Fibroblast of lung (primary cell): ENCODE results near the gene CDC25A. TPM values are rescaled to one million over a fixed set of nuclear protein-coding genes. Genes with fewer than 3 reads are reported as not detected.

ENCODE experiments used
- DNase-seq, 2 donors: peaks; one replicate each; pipeline versions ENCODE4 v3.0.0 to v3.0.0-alpha.2; 2010; ENCODE audit warnings: low read depth in 2 of 2
- H2AFZ ChIP-seq: 2 replicates; pipeline ENCODE4 v1.5.1; 2012; ENCODE audit warnings: low read length, control low read depth, inconsistent platforms
- H3K27ac ChIP-seq: 2 replicates; pipeline ENCODE4 v1.5.1; 2011; ENCODE audit warnings: low read length, control low read depth; ENCODE audit not compliant: insufficient read depth
- H3K27me3 ChIP-seq: 2 replicates; pipeline ENCODE4 v1.5.1; 2011; ENCODE audit warnings: mild to moderate bottlenecking, low read length; ENCODE audit not compliant: control insufficient read depth, insufficient read depth
- H3K36me3 ChIP-seq: 2 replicates; pipeline ENCODE4 v1.5.1; 2011; ENCODE audit warnings: low read length; ENCODE audit not compliant: control insufficient read depth, insufficient read depth
- H3K4me1 ChIP-seq: 2 replicates; pipeline ENCODE4 v1.5.1; 2011; ENCODE audit warnings: low read length; ENCODE audit not compliant: control insufficient read depth, insufficient read depth; ENCODE audit errors: extremely low read depth
- H3K4me2 ChIP-seq: 2 replicates; pipeline ENCODE4 v1.5.1; 2011; ENCODE audit warnings: low read length, control low read depth; ENCODE audit not compliant: insufficient read depth; ENCODE audit errors: extremely low read depth
- H3K4me3 ChIP-seq, 4 experiments: fragments of 200-600 bp in 1 of 4; sonication (generic) in 1 of 4; replicated peaks in 1 of 4; 2 replicates each; pipeline ENCODE4 v1.5.1; 2011 to 2016; ENCODE audit warnings: low read length in 4 of 4, low read depth in 3 of 4, mild to moderate bottlenecking in 3 of 4, control low read depth in 2 of 4, inconsistent platforms in 1 of 4, mixed read lengths in 1 of 4; ENCODE audit not compliant: insufficient read depth in 1 of 4; ENCODE audit errors: control extremely low read depth in 1 of 4
- H3K79me2 ChIP-seq: 2 replicates; pipeline ENCODE4 v1.5.1; 2012; ENCODE audit warnings: mild to moderate bottlenecking, low read length, inconsistent platforms; ENCODE audit not compliant: control insufficient read depth, insufficient read depth
- H3K9ac ChIP-seq: 2 replicates; pipeline ENCODE4 v1.5.1; 2011; ENCODE audit warnings: mild to moderate bottlenecking, low read length, control low read depth; ENCODE audit not compliant: insufficient read depth
- H3K9me3 ChIP-seq: 2 replicates; pipeline ENCODE4 v1.5.1; 2012; ENCODE audit warnings: low read depth, low read length; ENCODE audit not compliant: control insufficient read depth, insufficient read depth
- H4K20me1 ChIP-seq: 2 replicates; pipeline ENCODE4 v1.5.1; 2011; ENCODE audit warnings: low read length; ENCODE audit not compliant: control insufficient read depth, insufficient read depth; ENCODE audit errors: extremely low read depth
- EZH2 ChIP-seq: IDR thresholded peaks from 2 replicates; pipeline ENCODE4 v1.5.1; 2012; ENCODE audit warnings: low read length, control low read depth, mild to moderate bottlenecking; ENCODE audit errors: missing control alignments
- polyA plus RNA-seq, 2 donors: library from polyadenylated mRNA; depleted of rRNA in 1 of 2; stranded (reverse) in 1 of 2; unstranded in 1 of 2; fragments of >200 nt; gene quantifications; 2 replicates each; pipeline ENCODE4 v1.2.1, GENCODE V29; 2011 to 2012; ENCODE audit warnings: missing spikeins in 1 of 2
- total RNA-seq: library from RNA; depleted of rRNA; stranded (reverse); fragments of >200 nt; gene quantifications from 2 replicates; pipeline ENCODE4 v1.2.1, GENCODE V29; 2014
- TF ChIP-seq, protein P1 (sequence below), 2 donors: IDR thresholded peaks in 1 of 2; conservative IDR thresholded peaks in 1 of 2; 1 replicate in 1 of 2; 2 replicates in 1 of 2; pipeline ENCODE4 v1.5.1; 2011 to 2012; ENCODE audit warnings: low read length in 2 of 2, control low read depth in 1 of 2, inconsistent platforms in 1 of 2, low read depth in 1 of 2, mild to moderate bottlenecking in 1 of 2

The CDC25A gene
- total and polyA plus RNA-seq, 2 donors (not counting 1 experiment from before 2014, with no cell fraction given) = 1.3 to 3.1 TPM

DNA sequence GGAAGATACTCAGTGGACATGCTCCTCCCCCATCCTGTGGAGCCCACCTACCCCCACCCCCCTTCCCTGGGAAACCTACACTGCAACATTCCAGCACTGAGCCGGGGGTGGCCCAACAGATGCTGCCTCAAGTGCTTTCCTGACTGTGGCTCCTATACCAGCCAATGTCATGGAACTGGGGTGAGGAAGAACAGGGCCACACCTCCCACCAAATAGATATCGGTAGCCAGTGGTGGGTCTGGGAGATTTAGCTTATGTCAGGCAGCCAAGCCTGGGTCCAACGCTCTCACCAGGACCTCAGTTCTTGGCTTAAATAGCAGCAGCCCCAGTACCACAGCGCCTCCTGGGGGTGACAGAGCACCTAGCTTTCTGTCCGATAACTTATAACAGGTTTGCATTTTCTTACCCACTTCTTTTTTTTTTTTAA is 30.3 kb downstream of the CDC25A start:
- Histone ChIP-seq H3K27ac (no peak overlapping the region), H3K27me3 (no peaks in the 10 kb centered on the region), H4K20me1 (no peaks in the 10 kb centered on the region), H3K36me3 (no peaks in the 10 kb centered on the region), H3K4me3 (no peak overlapping the region), H3K4me1 (peaks cover 7% of the 10 kb centered on the region), H3K9me3 (no peaks in the 10 kb centered on the region), H3K4me2 (no peak overlapping the region), H3K9ac (no peak overlapping the region), H2AFZ (no peak overlapping the region), H3K79me2 (no peaks in the 10 kb centered on the region)
- DNase-seq = peak; percentile 55 to 77
- no peak for TF ChIP-seq EZH2
- TF ChIP-seq, protein P1, sequence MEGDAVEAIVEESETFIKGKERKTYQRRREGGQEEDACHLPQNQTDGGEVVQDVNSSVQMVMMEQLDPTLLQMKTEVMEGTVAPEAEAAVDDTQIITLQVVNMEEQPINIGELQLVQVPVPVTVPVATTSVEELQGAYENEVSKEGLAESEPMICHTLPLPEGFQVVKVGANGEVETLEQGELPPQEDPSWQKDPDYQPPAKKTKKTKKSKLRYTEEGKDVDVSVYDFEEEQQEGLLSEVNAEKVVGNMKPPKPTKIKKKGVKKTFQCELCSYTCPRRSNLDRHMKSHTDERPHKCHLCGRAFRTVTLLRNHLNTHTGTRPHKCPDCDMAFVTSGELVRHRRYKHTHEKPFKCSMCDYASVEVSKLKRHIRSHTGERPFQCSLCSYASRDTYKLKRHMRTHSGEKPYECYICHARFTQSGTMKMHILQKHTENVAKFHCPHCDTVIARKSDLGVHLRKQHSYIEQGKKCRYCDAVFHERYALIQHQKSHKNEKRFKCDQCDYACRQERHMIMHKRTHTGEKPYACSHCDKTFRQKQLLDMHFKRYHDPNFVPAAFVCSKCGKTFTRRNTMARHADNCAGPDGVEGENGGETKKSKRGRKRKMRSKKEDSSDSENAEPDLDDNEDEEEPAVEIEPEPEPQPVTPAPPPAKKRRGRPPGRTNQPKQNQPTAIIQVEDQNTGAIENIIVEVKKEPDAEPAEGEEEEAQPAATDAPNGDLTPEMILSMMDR (conservative IDR thresholded peaks at IDR 0.05 in 1 of 2, IDR thresholded peaks at IDR 0.05 in 1 of 2; ENCODE audit: low read depth in 1 of 2, low read length in 2 of 2) = peak; percentile 80 to 86

DNA sequence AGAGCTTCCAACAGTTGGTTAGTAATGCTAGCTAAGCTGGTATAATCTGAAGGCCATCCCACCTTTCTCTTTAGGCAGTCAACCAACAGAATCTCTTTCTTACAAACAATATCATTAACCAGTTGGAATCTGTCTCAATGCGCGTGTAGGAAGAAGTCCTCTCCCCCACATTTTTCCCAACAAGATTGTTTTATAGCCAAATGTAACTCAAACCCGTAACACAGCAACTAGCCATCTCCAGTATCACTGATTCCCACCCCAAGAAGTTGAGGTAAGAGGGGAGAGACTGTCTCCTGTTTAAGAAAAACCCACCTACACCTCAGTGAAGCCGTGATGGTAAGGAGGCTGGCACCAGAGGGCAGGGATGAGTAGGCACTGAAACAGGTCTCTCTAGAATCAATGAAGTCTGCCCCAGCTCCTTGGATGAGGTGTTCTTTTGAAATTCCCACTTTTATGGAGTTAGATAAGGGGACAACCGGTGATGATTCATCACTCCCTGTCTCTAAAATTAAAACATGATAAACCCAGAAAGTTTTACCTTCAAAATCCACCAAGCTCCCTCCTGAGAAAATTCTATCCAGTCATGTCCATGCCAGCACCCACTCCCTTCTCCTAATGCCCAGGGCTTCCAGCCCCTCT is 30.9 kb downstream of the CDC25A start:
- no peak overlapping the region for H3K27ac ChIP-seq
- H3K27me3 ChIP-seq = no peaks in the 10 kb centered on the region
- no peaks in the 10 kb centered on the region for H4K20me1 ChIP-seq
- no peak overlapping the region for H3K4me3 ChIP-seq
- H3K9me3 ChIP-seq = no peaks in the 10 kb centered on the region
- H3K4me2 ChIP-seq = no peak overlapping the region
- DNase-seq = peak in 1 of 2 donors; percentile 52
- H3K79me2 ChIP-seq = no peaks in the 10 kb centered on the region
- H3K9ac ChIP-seq = no peak overlapping the region
- H3K36me3 ChIP-seq = no peaks in the 10 kb centered on the region
- H2AFZ ChIP-seq = no peak overlapping the region
- no peak for TF ChIP-seq EZH2
- TF ChIP-seq, protein P1 (conservative IDR thresholded peaks at IDR 0.05 in 1 of 2, IDR thresholded peaks at IDR 0.05 in 1 of 2; ENCODE audit: low read depth in 1 of 2, low read length in 2 of 2) = no peak
- peaks cover 7% of the 10 kb centered on the region for H3K4me1 ChIP-seq

DNA sequence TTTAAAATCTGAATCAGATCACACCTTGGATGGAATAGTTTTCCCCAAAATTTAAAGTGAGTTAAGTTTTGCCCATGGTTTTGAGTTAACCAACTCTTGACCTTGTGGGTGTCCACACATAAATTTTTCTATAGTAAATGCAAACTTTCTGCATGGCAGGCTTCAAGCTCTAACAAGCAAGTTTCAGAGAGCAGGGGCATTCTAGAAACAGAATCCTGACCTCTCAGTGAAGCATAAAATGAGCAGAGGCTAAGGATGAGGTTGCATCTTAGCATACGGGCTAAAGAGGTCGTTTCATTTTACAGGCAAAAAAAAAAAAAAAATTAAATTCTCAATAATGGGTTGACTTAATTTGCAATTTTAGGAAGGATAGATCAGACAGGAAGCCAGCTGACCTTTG is 32.1 kb downstream of the CDC25A start:
- DNase-seq = no peak
- Histone ChIP-seq H3K27ac (no peak overlapping the region), H4K20me1 (no peaks in the 10 kb centered on the region), H3K36me3 (no peaks in the 10 kb centered on the region), H2AFZ (no peak overlapping the region), H3K79me2 (no peaks in the 10 kb centered on the region), H3K4me2 (no peak overlapping the region), H3K4me3 (no peak overlapping the region), H3K4me1 (peaks cover 16% of the 10 kb centered on the region), H3K9ac (no peak overlapping the region), H3K27me3 (no peaks in the 10 kb centered on the region), H3K9me3 (no peaks in the 10 kb centered on the region)
- TF ChIP-seq EZH2 = no peak
- TF ChIP-seq, protein P1 (conservative IDR thresholded peaks at IDR 0.05 in 1 of 2, IDR thresholded peaks at IDR 0.05 in 1 of 2; ENCODE audit: low read depth in 1 of 2, low read length in 2 of 2) = no peak
